GM12872 (cell line): Measurements from ENCODE around the gene AFF2.

Experiments used
- TF ChIP-seq, protein P1 (sequence below): IDR thresholded peaks from 3 replicates; pipeline ENCODE4 v1.5.1; 2011; ENCODE audit warnings: low read depth, mild to moderate bottlenecking, low read length, moderate library complexity; ENCODE audit not compliant: insufficient read depth

The AFF2 gene

GRCh38 chrX:148661035-148661434 lies 160.6 kb downstream of the AFF2 start:
- TF ChIP-seq, protein P1, sequence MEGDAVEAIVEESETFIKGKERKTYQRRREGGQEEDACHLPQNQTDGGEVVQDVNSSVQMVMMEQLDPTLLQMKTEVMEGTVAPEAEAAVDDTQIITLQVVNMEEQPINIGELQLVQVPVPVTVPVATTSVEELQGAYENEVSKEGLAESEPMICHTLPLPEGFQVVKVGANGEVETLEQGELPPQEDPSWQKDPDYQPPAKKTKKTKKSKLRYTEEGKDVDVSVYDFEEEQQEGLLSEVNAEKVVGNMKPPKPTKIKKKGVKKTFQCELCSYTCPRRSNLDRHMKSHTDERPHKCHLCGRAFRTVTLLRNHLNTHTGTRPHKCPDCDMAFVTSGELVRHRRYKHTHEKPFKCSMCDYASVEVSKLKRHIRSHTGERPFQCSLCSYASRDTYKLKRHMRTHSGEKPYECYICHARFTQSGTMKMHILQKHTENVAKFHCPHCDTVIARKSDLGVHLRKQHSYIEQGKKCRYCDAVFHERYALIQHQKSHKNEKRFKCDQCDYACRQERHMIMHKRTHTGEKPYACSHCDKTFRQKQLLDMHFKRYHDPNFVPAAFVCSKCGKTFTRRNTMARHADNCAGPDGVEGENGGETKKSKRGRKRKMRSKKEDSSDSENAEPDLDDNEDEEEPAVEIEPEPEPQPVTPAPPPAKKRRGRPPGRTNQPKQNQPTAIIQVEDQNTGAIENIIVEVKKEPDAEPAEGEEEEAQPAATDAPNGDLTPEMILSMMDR: no peak

DNA sequence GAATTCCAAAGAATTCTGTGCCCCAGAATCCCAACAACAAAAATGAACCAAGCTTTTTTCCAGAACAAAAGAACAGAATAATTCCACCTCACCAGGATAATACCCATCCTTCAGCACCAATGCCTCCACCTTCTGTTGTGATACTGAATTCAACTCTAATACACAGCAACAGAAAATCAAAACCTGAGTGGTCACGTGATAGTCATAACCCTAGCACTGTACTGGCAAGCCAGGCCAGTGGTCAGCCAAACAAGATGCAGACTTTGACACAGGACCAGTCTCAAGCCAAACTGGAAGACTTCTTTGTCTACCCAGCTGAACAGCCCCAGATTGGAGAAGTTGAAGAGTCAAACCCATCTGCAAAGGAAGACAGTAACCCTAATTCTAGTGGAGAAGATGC lies 161.6 kb downstream of the AFF2 start:
- TF ChIP-seq, protein P1: no peak

GRCh38 chrX:148664171-148664570 lies 163.8 kb downstream of the AFF2 start:
- TF ChIP-seq, protein P1: no peak

GRCh38 chrX:148664995-148665394 lies 164.6 kb downstream of the AFF2 start:
- TF ChIP-seq, protein P1: no peak

GRCh38 chrX:148670277-148670676 lies 169.9 kb downstream of the AFF2 start:
- TF ChIP-seq, protein P1: no peak

GRCh38 chrX:148672517-148672916 lies 172.1 kb downstream of the AFF2 start:
- TF ChIP-seq, protein P1: no peak

GRCh38 chrX:148681605-148682004 lies 181.2 kb downstream of the AFF2 start:
- TF ChIP-seq, protein P1: no peak

DNA sequence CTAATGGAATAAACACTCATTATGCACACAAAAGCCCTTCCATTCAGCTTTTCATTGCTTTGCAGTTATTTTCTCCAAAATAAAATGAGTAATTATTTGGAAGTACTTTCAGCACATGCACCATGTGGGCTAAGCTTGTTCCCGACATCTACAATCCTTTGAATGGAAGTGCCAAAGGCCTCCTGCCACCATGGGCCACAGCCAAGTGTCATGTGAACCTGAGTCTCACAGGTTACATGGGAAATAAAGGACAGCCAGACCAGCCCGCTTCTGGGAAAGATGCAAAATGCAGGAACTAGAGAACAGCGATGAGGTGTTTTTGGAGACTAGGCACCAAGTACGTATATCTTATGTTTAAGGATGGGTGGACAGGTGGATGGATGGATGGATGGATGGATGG lies 181.8 kb downstream of the AFF2 start:
- TF ChIP-seq, protein P1: no peak
